Activated CD4-positive, alpha-beta T cell treated with anti-CD3 and anti-CD28 coated beads for 4 hours (primary cell): ENCODE measurements around the gene CACUL1.
"Not testable (repeated sequence)": the region's sequence is repeated elsewhere in the genome, so short reads cannot be mapped to it uniquely, and the experiment has no call there.

Experiments used
- DNase-seq, 2 donors: peaks; one replicate each; pipeline ENCODE4 v3.0.0-alpha.2; 2020

CACUL1 gene

GRCh38 chr10:118682533-118682932, 72.2 kb downstream of the CACUL1 start:
- DNase-seq: no peak

DNA sequence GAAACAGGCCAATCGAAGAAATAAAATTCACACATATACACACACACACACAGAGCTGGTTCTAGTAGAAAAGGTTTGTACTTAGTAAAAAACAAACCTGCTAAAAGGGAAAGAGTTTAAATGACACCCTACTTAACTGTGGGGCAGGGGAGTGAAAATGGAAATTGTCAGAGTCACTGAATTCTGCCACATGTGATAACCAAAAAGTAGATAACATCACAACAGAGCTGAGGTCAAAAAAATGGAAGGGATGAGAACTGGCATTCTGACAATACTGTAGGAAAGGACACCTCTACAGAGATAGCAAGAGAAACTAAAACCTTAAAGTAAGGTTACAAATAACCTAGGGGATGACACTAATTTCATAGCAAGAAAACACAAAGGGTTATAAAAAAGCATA, 74.6 kb downstream of the CACUL1 start:
- no peak for DNase-seq

DNA sequence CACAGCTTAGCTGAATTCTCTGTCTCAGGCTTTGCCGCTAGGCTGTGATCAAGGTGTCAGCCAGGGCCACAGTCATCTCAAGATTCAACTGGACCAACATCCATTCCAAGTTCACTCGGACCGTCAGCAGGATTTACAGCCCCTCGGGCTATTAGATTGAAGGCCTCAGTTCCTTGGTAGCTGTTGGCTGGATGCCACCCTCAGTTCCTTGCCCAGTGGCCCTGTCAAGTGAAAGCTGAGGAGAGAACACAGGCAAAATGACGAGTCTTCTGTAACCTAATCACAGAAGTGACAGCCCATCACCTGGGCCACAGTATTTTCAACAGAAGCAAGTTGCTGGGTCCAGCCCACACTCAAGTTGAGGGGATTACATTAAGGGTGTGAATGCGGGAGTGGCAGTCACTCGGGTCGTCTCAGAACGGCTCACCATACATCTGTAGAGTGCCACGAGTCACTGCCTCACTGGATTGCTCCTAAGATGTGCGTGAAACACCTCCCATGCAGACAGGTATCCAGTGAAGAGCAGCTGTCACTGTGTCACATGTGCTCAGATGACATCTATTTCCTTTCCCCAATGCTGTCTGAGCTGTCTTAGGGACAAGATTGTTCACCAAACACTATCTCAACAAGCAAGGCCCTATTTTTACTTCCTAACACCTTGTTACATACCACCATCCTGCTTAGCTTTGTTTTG, 80.4 kb downstream of the CACUL1 start:
- DNase-seq: no peak

DNA sequence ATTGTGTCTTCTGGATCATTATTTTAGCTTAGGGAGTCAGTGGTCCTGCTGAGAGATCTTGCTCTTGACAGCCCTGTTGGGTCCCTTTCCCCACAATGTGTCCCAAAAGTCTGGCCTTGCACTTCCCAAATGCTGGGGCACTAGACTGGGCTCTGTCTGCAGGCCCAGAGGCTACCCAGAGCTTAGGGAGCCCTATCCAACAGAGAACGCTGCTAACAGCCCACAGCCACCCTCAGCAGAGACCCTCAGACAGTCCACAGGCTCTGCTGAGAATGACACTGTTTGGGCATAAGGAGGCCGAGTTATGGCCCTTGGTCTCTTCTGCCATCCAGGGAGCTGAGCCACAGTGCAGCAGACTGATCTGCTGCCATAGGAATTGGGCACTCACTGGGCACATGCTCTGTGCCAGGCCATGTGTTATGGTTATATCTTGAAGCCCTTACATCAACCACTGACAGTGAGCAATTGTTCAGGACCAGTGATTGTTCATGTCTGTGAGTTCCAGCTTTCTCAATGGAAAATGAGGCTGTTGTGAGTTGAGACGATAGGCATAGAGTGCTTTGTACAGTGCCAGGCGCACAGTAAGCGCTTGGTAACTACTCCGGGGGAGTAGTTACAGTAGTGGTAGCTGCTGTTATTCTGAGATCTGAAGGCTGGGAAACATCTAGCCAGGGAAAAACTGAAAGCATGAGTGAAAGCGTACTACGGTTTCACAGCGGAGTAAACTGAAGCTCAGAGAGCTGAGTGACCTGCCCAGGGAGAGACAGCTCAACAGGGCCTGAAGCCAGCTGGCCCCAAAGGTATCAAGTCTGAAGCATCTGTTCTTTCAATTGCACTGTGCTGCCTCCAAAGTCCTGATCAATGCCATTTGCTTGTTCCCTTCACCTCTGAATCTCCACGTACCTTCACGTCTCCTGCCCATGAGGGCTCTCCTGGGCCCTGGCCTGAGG, 81.7 kb downstream of the CACUL1 start:
- DNase-seq: no peak

GRCh38 chr10:118672153-118672552, 82.6 kb downstream of the CACUL1 start:
- no peak for DNase-seq

DNA sequence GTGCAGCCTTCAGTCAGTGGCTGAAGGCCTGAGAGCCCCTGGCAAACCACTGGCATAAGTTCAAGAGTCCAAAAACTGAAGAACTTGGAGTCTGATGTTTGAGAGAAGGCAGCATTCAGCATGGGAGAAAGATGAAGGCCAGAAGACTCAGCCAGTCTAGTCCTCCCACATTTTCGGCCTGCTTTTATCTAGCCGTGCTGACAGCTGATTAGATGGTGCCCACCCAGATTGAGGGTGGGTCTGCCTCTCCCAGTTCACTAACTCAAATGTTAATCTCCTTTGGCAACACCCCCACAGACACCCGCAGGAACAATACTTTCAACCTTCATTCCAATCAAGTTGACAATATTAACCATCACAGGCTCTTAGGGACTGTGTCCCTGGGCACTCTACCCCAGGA, 83.5 kb downstream of the CACUL1 start:
- DNase-seq: not testable (repeated sequence)

DNA sequence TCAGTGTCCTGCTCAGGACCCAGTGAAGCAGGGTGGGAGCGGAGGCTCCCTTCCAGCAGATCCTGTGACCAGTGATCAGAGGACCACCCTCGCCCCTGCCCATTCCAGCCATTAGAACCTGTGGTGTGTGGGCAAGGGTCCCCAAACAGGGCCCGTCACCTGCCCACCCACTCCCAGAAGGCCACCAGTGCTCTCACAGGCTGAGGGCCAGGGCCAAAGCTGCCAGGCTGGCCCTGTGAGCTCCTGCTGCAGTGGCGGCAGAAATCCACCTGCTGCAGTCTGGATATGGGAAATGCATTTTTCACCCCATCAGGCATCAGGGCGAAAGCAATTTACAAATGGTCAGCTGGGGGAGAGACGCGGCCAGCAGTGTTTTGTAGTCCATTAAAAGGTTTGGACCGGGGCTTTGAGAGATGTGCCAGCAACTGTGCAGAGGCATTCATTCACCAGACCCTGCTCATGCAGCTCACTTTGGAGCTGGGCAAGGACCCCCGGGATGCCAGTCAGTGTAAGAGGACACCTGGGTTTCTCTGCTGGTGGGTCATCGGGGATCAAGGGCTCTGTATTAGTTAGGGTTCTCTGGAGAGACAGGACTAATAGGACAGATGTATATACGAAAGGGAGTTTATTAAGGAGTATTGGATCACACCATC, 84.2 kb downstream of the CACUL1 start:
- no peak for DNase-seq

- DNase-seq: no peak
Measured at GRCh38 chr10:118669835-118670234, 84.9 kb downstream of the CACUL1 start.

- DNase-seq: no peak
Measured at GRCh38 chr10:118669020-118669791, 85.6 kb downstream of the CACUL1 start.

- no peak for DNase-seq
Measured at GRCh38 chr10:118668228-118668952, 86.4 kb downstream of the CACUL1 start.

- no peak for DNase-seq
Measured at GRCh38 chr10:118667732-118668131, 87.0 kb downstream of the CACUL1 start.

DNA sequence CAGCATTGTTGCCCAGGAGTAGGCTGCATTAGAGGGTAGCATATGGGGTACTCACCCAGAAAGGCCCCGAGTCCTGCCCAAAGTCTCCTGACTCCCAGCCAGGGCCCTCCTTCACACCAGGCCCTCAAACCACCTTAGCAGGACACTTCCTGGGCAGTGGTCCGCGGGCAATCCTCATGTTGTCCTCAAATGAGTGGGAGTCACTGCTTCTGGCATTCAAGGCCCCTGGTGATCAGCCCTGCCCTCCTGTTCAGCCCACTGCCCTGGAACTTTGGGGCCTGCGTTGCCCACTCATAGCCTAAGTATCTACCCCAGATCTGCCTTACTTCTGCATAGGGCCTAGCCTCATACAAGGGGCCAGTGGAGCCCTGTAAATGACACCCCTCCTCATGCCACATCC, 88.4 kb downstream of the CACUL1 start:
- no peak for DNase-seq

GRCh38 chr10:118664321-118664720, 90.4 kb downstream of the CACUL1 start:
- no peak for DNase-seq

DNA sequence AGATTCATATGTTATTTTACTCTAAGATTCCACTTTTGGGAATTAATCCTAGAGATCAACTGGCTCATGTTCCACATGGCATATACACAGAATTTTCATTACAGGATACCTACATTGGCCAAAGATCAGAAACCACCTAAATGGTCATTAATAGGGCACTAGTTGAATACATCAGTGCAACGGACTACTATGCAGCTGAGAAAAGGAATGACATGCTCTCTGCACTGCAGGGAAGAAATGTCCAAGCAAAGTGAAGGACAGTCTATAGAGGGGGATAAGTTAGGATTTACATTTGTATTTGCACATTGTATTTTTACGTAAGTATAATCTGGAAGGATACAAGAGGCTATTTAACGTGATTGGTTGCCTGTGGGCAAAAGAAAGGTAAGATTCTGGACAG, 91.6 kb downstream of the CACUL1 start:
- DNase-seq: no peak

- DNase-seq: peak in 1 of 2 donors; percentile 7
Measured at GRCh38 chr10:118662228-118663035, 92.3 kb downstream of the CACUL1 start.

DNA sequence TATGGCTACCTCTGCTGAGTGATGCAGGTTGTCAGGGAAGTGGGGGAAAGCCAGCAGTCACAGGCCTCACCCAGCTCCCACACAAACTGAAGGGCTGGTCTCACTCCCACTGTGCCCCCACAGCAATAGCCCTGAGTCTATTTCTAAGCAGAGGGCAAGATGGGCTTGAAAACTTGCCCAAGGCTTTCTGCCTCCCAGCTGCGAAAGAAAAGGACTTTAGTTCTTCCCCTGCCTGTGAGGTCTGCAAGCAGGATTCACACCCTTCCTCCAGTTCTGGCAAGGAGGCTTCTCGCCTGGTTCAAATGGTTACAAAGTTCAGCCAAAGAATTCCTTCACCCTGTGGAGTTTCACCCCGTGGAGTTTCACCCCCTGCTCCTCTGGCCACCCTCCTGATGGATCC, 96.0 kb downstream of the CACUL1 start:
- DNase-seq: no peak

DNA sequence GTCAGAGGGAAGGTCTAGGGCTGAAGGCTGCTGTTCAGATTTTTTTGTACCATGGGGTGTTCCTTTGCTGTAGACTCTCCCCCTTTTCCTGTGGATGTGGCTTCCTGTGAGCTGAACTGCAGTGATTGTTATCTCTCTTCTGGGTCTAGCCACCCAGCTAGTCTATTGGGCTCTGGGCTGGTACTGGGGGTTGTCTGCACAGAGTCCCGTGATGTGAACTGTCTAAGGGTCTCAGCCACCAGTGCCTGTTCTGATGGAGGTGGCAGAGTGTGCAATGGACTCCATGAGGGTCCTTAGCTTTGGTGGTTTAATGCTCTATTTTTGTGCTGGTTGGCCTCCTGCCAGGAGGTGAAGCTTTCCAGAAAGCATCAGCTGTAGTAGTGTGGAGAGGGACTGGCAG, 96.6 kb downstream of the CACUL1 start:
- DNase-seq: not testable (repeated sequence)

DNA sequence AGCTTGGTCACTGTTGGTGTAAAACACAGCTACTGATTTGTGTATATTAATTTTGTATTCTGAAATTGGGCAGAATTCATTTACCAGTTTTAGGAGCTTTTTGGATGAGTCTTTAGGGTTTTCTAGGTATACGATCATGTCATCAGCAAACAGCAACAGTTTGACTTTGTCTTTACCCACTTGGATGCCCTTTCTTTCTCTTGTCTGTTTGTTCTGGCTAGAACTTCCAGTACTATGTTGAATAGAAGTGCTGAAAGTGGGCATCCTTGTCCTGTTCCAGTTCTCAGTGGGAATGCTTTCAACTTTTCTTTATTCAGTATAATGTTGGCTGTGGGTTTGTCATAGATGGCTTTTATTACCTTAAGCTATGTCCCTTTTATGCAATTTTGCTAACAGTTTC, 109.5 kb downstream of the CACUL1 start:
- DNase-seq: not testable (repeated sequence)

DNA sequence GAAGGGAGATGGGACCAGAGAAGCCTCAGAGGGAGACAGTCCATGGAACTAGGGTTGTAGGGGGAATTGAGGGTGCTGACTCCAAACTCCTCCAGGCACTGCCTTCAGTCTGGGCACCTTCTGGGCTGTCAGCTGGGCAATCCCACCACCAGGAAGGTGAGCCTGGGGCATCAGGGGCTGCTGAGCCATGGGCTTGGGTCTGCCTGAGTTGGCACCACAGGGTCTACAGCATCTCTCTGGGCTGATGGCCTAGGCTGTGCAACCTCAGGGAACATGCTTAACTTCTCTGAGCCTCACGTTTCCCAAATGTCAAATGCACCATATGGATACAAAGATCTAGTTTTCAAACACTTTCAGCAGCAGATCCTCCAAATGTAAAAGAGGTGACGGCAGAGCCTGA, 112.5 kb downstream of the CACUL1 start:
- DNase-seq: no peak

- DNase-seq: no peak
Measured at GRCh38 chr10:118638680-118639079, 116.1 kb downstream of the CACUL1 start.
